Liver (tissue), 9 donors: ENCODE measurements around the gene ADAMTS15. TPM values are rescaled to one million over a fixed set of nuclear protein-coding genes. Genes with fewer than 3 reads are reported as not detected.

Source experiments
- DNase-seq: peaks from one replicate; pipeline ENCODE4 v3.0.0-alpha.2; 2017; ENCODE audit warnings: low spot score
- H3K27ac ChIP-seq, 2 donors: one replicate each; pipeline ENCODE4 v1.7.0; 2013; ENCODE audit warnings: inconsistent platforms in 2 of 2, low read length in 2 of 2, control low read depth in 1 of 2, low read depth in 1 of 2, mild to moderate bottlenecking in 1 of 2
- H3K27me3 ChIP-seq, 4 donors: one replicate each; pipeline versions ENCODE4 v1.6.1 to v1.7.0; 2013; ENCODE audit warnings: low read length in 3 of 4, inconsistent platforms in 1 of 4, mild to moderate bottlenecking in 1 of 4, moderate library complexity in 1 of 4; ENCODE audit not compliant: control insufficient read depth in 4 of 4, insufficient read depth in 4 of 4
- H3K36me3 ChIP-seq, 4 donors: one replicate each; pipeline versions ENCODE4 v1.6.1 to v1.7.0; 2013; ENCODE audit warnings: low read length in 3 of 4, mild to moderate bottlenecking in 3 of 4, low read depth in 1 of 4, moderate library complexity in 1 of 4; ENCODE audit not compliant: control insufficient read depth in 4 of 4, insufficient read depth in 3 of 4
- H3K4me1 ChIP-seq, 4 donors: one replicate each; pipeline versions ENCODE4 v1.6.1 to v1.7.0; 2013; ENCODE audit warnings: low read length in 3 of 4, mild to moderate bottlenecking in 3 of 4, moderate library complexity in 1 of 4; ENCODE audit not compliant: control insufficient read depth in 4 of 4, insufficient read depth in 4 of 4
- H3K4me3 ChIP-seq, 3 donors: one replicate each; pipeline versions ENCODE4 v1.6.1 to v1.7.0; 2013; ENCODE audit warnings: low read length in 3 of 3, control low read depth in 1 of 3, low read depth in 1 of 3, mild to moderate bottlenecking in 1 of 3
- H3K9ac ChIP-seq, 2 donors: one replicate each; pipeline ENCODE4 v1.7.0; 2013; ENCODE audit warnings: low read length in 2 of 2, mild to moderate bottlenecking in 2 of 2, moderate library complexity in 2 of 2, control low read depth in 1 of 2, low read depth in 1 of 2
- H3K9me3 ChIP-seq, 4 donors: one replicate each; pipeline versions ENCODE4 v1.6.1 to v1.7.0; 2013; ENCODE audit warnings: low read length in 3 of 4; ENCODE audit not compliant: control insufficient read depth in 4 of 4
- ATF3 ChIP-seq: IDR thresholded peaks from 2 replicates; pipeline ENCODE4 v1.6.1; 2016; ENCODE audit warnings: antibody characterized with exemption
- CTCF ChIP-seq: fragments of 150-350 bp; IDR thresholded peaks from 2 replicates; pipeline ENCODE4 v1.5.1; 2017; ENCODE audit warnings: improper control_type of control experiment, low read depth, low read length; ENCODE audit not compliant: missing input control
- EGR1 ChIP-seq, 2 donors: IDR thresholded peaks; 2 replicates each; pipeline ENCODE4 v1.6.1; 2016 to 2018; ENCODE audit warnings: antibody characterized with exemption in 2 of 2, low read depth in 2 of 2
- FOXA1 ChIP-seq: IDR thresholded peaks from 2 replicates; pipeline ENCODE4 v1.6.1; 2016; ENCODE audit warnings: antibody characterized with exemption
- FOXA2 ChIP-seq: IDR thresholded peaks from 2 replicates; pipeline ENCODE4 v1.6.1; 2016; ENCODE audit warnings: antibody characterized with exemption
- GABPA ChIP-seq, 2 donors: IDR thresholded peaks in 1 of 2; conservative IDR thresholded peaks in 1 of 2; 2 replicates each; pipeline ENCODE4 v1.6.1; 2016; ENCODE audit warnings: antibody characterized with exemption in 2 of 2, mild to moderate bottlenecking in 1 of 2, moderate library complexity in 1 of 2
- HNF4A ChIP-seq, 2 donors: conservative IDR thresholded peaks; 2 replicates each; pipeline ENCODE4 v1.6.1; 2016; ENCODE audit warnings: antibody characterized with exemption in 2 of 2, mild to moderate bottlenecking in 2 of 2
- HNF4G ChIP-seq: IDR thresholded peaks from 2 replicates; pipeline ENCODE4 v1.6.1; 2016; ENCODE audit warnings: antibody characterized with exemption
- JUND ChIP-seq, 2 donors: IDR thresholded peaks; 2 replicates each; pipeline ENCODE4 v1.6.1; 2016; ENCODE audit warnings: antibody characterized with exemption in 2 of 2
- MAX ChIP-seq: IDR thresholded peaks from 2 replicates; pipeline ENCODE4 v1.6.1; 2016; ENCODE audit warnings: antibody characterized with exemption
- NR2F2 ChIP-seq: IDR thresholded peaks from 2 replicates; pipeline ENCODE4 v1.6.1; 2016; ENCODE audit warnings: antibody characterized with exemption
- RAD21 ChIP-seq, 2 donors: IDR thresholded peaks; 2 replicates each; pipeline ENCODE4 v1.6.1; 2016; ENCODE audit warnings: antibody characterized with exemption in 2 of 2, mild to moderate bottlenecking in 2 of 2
- RXRA ChIP-seq, 2 donors: IDR thresholded peaks; 2 replicates each; pipeline ENCODE4 v1.6.1; 2017 to 2018; ENCODE audit warnings: antibody characterized with exemption in 2 of 2, mild to moderate bottlenecking in 1 of 2
- SP1 ChIP-seq: IDR thresholded peaks from 2 replicates; pipeline ENCODE4 v1.6.1; 2018; ENCODE audit warnings: antibody characterized with exemption, mild to moderate bottlenecking
- YY1 ChIP-seq: IDR thresholded peaks from 2 replicates; pipeline ENCODE4 v1.6.1; 2016; ENCODE audit warnings: antibody characterized with exemption, mild to moderate bottlenecking
- WGBS: extraction: QIAGEN DNeasy Blood & Tissue Kit; methylation state at CpG from one replicate; pipeline ENCODE4 v1.1.7; 2013; 5-methylcytosine and 5-hydroxymethylcytosine counted together
- polyA plus RNA-seq, 2 donors: library from polyadenylated mRNA; stranded (reverse) in 1 of 2; unstranded in 1 of 2; fragments of 200-250 nt in 1 of 2; fragments of >200 nt in 1 of 2; fragmentation: Nextera tagmentation in 1 of 2; extraction: Ambion mirVana in 1 of 2; gene quantifications; one replicate each; pipeline versions ENCODE4 v1.2.1 to v1.2.3, GENCODE V29; 2013 to 2015
- total RNA-seq, 2 donors: library from RNA; depleted of rRNA; stranded (reverse); fragments of >200 nt; gene quantifications; one replicate each; pipeline ENCODE4 v1.2.3, GENCODE V29; 2014
- TF ChIP-seq, protein P1 (sequence below): IDR thresholded peaks from 2 replicates; pipeline ENCODE4 v1.6.1; 2016; ENCODE audit warnings: antibody characterized with exemption, mild to moderate bottlenecking
- TF ChIP-seq, protein P2 (sequence below): IDR thresholded peaks from 2 replicates; pipeline ENCODE4 v1.6.1; 2016; ENCODE audit warnings: antibody characterized with exemption
- donor health status: healthy.
- donor health status: healthy.
- donor health status: healthy.
- donor health status: healthy.
- donor health status: healthy.

The ADAMTS15 gene
- total and polyA plus RNA-seq, 4 donors, result 0.06 to 1.3 (median 0.77) TPM

- DNase-seq, result no peak
- Histone ChIP-seq H3K27ac (no peak overlapping the region), H3K9me3 (no peaks in the 10 kb centered on the region), H3K4me1 (peaks cover 11 to 29% (median 20%) of the 10 kb centered on the region in 4 donors), H3K36me3 (no peaks in the 10 kb centered on the region), H3K9ac (no peak overlapping the region), H3K4me3 (no peak overlapping the region), H3K27me3 (peaks cover 0 to 9% (median 2%) of the 10 kb centered on the region in 4 donors)
- WGBS, result 89% methylated on average over 14 of the region's 14 CpGs
- TF ChIP-seq JUND (IDR thresholded peaks at IDR 0.05), result no peak
- no peak for TF ChIP-seq FOXA2
- TF ChIP-seq ATF3, result no peak
- TF ChIP-seq GABPA (IDR thresholded peaks at IDR 0.05 in 1 of 2, conservative IDR thresholded peaks at IDR 0.05 in 1 of 2), result no peak
- no peak for TF ChIP-seq RXRA (IDR thresholded peaks at IDR 0.05)
- TF ChIP-seq CTCF, result no peak
- no peak for TF ChIP-seq EGR1 (IDR thresholded peaks at IDR 0.05; ENCODE audit: low read depth in 2 of 2)
- no peak for TF ChIP-seq YY1
- TF ChIP-seq RAD21 (IDR thresholded peaks at IDR 0.05), result no peak
- no peak for TF ChIP-seq HNF4G
- no peak for TF ChIP-seq FOXA1
- TF ChIP-seq, protein P1, sequence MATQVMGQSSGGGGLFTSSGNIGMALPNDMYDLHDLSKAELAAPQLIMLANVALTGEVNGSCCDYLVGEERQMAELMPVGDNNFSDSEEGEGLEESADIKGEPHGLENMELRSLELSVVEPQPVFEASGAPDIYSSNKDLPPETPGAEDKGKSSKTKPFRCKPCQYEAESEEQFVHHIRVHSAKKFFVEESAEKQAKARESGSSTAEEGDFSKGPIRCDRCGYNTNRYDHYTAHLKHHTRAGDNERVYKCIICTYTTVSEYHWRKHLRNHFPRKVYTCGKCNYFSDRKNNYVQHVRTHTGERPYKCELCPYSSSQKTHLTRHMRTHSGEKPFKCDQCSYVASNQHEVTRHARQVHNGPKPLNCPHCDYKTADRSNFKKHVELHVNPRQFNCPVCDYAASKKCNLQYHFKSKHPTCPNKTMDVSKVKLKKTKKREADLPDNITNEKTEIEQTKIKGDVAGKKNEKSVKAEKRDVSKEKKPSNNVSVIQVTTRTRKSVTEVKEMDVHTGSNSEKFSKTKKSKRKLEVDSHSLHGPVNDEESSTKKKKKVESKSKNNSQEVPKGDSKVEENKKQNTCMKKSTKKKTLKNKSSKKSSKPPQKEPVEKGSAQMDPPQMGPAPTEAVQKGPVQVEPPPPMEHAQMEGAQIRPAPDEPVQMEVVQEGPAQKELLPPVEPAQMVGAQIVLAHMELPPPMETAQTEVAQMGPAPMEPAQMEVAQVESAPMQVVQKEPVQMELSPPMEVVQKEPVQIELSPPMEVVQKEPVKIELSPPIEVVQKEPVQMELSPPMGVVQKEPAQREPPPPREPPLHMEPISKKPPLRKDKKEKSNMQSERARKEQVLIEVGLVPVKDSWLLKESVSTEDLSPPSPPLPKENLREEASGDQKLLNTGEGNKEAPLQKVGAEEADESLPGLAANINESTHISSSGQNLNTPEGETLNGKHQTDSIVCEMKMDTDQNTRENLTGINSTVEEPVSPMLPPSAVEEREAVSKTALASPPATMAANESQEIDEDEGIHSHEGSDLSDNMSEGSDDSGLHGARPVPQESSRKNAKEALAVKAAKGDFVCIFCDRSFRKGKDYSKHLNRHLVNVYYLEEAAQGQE, result no peak
- no peak for TF ChIP-seq SP1
Observed at GRCh38 chr11:130424613-130425140, 23.8 kb upstream of the ADAMTS15 start.

DNA sequence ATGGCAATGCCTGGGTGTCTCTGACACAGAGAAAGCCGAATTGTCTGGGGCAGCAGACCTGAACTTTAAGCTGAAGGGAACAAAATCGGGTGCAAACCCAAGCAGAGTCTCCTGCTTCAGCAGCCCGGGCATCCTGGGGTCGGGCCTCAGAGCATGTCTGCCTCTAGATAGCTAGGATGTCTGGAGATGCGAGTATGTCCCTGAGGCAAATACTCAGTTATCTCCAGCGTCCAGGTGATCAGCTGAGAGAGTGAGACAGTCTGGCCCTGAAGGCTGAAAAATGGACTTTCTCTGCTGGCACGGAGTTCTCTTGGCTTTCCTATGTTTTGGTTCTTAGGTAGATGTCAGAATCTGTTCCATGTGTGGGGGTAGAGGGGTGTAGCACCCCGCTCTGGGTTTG, 23.3 kb upstream of the ADAMTS15 start:
- peaks cover 0 to 9% (median 3%) of the 10 kb centered on the region in 4 donors for H3K27me3 ChIP-seq
- DNase-seq, result no peak
- no peaks in the 10 kb centered on the region for H3K9me3 ChIP-seq
- peaks cover 11 to 29% (median 20%) of the 10 kb centered on the region in 4 donors for H3K4me1 ChIP-seq
- H3K4me3 ChIP-seq, result no peak overlapping the region
- H3K9ac ChIP-seq, result no peak overlapping the region
- 75% methylated on average over 8 of the region's 8 CpGs for WGBS
- H3K36me3 ChIP-seq, result no peaks in the 10 kb centered on the region
- H3K27ac ChIP-seq, result no peak overlapping the region
- no peak for TF ChIP-seq HNF4A (conservative IDR thresholded peaks at IDR 0.05)
- TF ChIP-seq YY1, result no peak
- no peak for TF ChIP-seq RXRA (IDR thresholded peaks at IDR 0.05)
- no peak for TF ChIP-seq MAX
- TF ChIP-seq HNF4G, result no peak
- TF ChIP-seq ATF3, result no peak
- no peak for TF ChIP-seq CTCF
- TF ChIP-seq, protein P2, sequence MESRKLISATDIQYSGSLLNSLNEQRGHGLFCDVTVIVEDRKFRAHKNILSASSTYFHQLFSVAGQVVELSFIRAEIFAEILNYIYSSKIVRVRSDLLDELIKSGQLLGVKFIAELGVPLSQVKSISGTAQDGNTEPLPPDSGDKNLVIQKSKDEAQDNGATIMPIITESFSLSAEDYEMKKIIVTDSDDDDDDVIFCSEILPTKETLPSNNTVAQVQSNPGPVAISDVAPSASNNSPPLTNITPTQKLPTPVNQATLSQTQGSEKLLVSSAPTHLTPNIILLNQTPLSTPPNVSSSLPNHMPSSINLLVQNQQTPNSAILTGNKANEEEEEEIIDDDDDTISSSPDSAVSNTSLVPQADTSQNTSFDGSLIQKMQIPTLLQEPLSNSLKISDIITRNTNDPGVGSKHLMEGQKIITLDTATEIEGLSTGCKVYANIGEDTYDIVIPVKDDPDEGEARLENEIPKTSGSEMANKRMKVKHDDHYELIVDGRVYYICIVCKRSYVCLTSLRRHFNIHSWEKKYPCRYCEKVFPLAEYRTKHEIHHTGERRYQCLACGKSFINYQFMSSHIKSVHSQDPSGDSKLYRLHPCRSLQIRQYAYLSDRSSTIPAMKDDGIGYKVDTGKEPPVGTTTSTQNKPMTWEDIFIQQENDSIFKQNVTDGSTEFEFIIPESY, result no peak
- no peak for TF ChIP-seq SP1
- TF ChIP-seq EGR1 (IDR thresholded peaks at IDR 0.05; ENCODE audit: low read depth in 2 of 2), result no peak
- no peak for TF ChIP-seq FOXA1
- TF ChIP-seq RAD21 (IDR thresholded peaks at IDR 0.05), result no peak
- no peak for TF ChIP-seq NR2F2
- TF ChIP-seq, protein P1, result no peak
